SK-N-SH (cell line): ENCODE measurements around the gene LINS1. TPM values are rescaled to one million over a fixed set of nuclear protein-coding genes. Genes with fewer than 3 reads are reported as not detected.
"Not testable (repeated sequence)": the region's sequence is repeated elsewhere in the genome, so short reads cannot be mapped to it uniquely, and the experiment has no call there.

Experiments used
- CTCF ChIA-PET: fragments of 300-600, 350-600 bp; formaldehyde crosslinking; extraction: SDS; loops from one replicate; lab custom pipeline; 2021; lab: Yijun Ruan, JAX
- POLR2A ChIA-PET: fragments of 350-600 bp; sonication (Branson Sonifier 250); formaldehyde crosslinking; extraction: SDS; loops from one replicate; lab custom pipeline; 2020; ENCODE audit warnings: antibody characterized with exemption, inconsistent platforms; lab: Yijun Ruan, JAX
- DNase-seq: peaks from one replicate; pipeline ENCODE4 v3.0.0; 2012
- H2AFZ ChIP-seq: fragments of 200-600 bp; sonication (generic); 2 replicates; pipeline ENCODE4 v1.8.1; 2016; ENCODE audit warnings: antibody characterized with exemption, mild to moderate bottlenecking, low read depth
- H3F3A ChIP-seq: fragments of 200-600 bp; sonication (generic); replicated peaks from 2 replicates; pipeline ENCODE3; 2016; ENCODE audit warnings: antibody characterized with exemption, mild to moderate bottlenecking; ENCODE audit not compliant: insufficient read depth
- H3K27ac ChIP-seq, 2 experiments: fragments of 200-500 bp in 1 of 2; fragments of 200-600 bp in 1 of 2; sonication (Bioruptor generic) in 1 of 2; sonication (generic), shearing (Covaris generic) in 1 of 2; 2 replicates each; pipeline versions ENCODE4 v1.5.1 to v1.6.1; 2014 to 2016; ENCODE audit warnings: low read depth in 2 of 2, inconsistent platforms in 1 of 2, low read length in 1 of 2, mild to moderate bottlenecking in 1 of 2, mixed read lengths in 1 of 2
- H3K27me3 ChIP-seq: fragments of 200-600 bp; sonication (generic), shearing (Covaris generic); 2 replicates; pipeline ENCODE4 v1.6.1; 2016; ENCODE audit warnings: mixed run types; ENCODE audit not compliant: insufficient read depth
- H3K36me3 ChIP-seq, 2 experiments: fragments of 200-500 bp in 1 of 2; fragments of 200-600 bp in 1 of 2; sonication (Bioruptor generic) in 1 of 2; sonication (generic) in 1 of 2; replicated peaks in 1 of 2; 2 replicates each; pipeline versions ENCODE3 to v1.5.1; 2014 to 2016; ENCODE audit warnings: low read length in 1 of 2, mild to moderate bottlenecking in 1 of 2; ENCODE audit not compliant: insufficient read depth in 2 of 2, control insufficient read depth in 1 of 2
- H3K4me1 ChIP-seq, 2 experiments: fragments of 200-500 bp in 1 of 2; fragments of 200-600 bp in 1 of 2; sonication (Bioruptor generic) in 1 of 2; sonication (generic), shearing (Covaris generic) in 1 of 2; 2 replicates each; pipeline versions ENCODE4 v1.5.1 to v1.6.1; 2014 to 2016; ENCODE audit warnings: low read depth in 1 of 2, low read length in 1 of 2, mixed run types in 1 of 2; ENCODE audit not compliant: insufficient read depth in 2 of 2, control insufficient read depth in 1 of 2
- H3K4me2 ChIP-seq: fragments of 200-600 bp; sonication (generic), shearing (Covaris generic); 2 replicates; pipeline ENCODE4 v1.6.1; 2017; ENCODE audit warnings: mixed run types
- H3K4me3 ChIP-seq, 2 experiments: fragments of 200-500 bp in 1 of 2; fragments of 200-600 bp in 1 of 2; sonication (Bioruptor generic) in 1 of 2; sonication (generic), shearing (Covaris generic) in 1 of 2; 2 replicates each; pipeline versions ENCODE4 v1.5.1 to v1.8.1; 2014 to 2016; ENCODE audit warnings: low read depth in 2 of 2, inconsistent platforms in 1 of 2, low read length in 1 of 2, mild to moderate bottlenecking in 1 of 2, mixed read lengths in 1 of 2, moderate library complexity in 1 of 2
- H3K79me2 ChIP-seq: fragments of 200-600 bp; sonication (generic); 2 replicates; pipeline ENCODE4 v1.8.1; 2017; ENCODE audit warnings: mild to moderate bottlenecking; ENCODE audit not compliant: insufficient read depth
- H3K9ac ChIP-seq: fragments of 200-600 bp; sonication (generic); 2 replicates; pipeline ENCODE4 v1.6.1; 2017; ENCODE audit warnings: mixed run types
- H3K9me2 ChIP-seq: fragments of 200-600 bp; sonication (generic); 2 replicates; pipeline ENCODE4 v1.6.1; 2017; ENCODE audit warnings: mixed run types
- H3K9me3 ChIP-seq: fragments of 200-600 bp; sonication (generic); 2 replicates; pipeline ENCODE4 v1.6.1; 2017; ENCODE audit warnings: mixed run types, mild to moderate bottlenecking, moderate library complexity
- H4K20me1 ChIP-seq: fragments of 200-600 bp; sonication (generic); 2 replicates; pipeline ENCODE4 v1.6.1; 2017; ENCODE audit warnings: mild to moderate bottlenecking, mixed run types; ENCODE audit not compliant: insufficient read depth
- CHD2 ChIP-seq: fragments of 150-350 bp; IDR thresholded peaks from 2 replicates; pipeline ENCODE4 v1.6.1; 2018; ENCODE audit warnings: low read length; ENCODE audit not compliant: partially characterized antibody
- EZH2phosphoT487 ChIP-seq: fragments of 200-600 bp; sonication (generic); IDR thresholded peaks from 2 replicates; pipeline ENCODE4 v1.6.1; 2017; ENCODE audit warnings: low read depth, mixed run types, mild to moderate bottlenecking, antibody characterized with exemption, moderate library complexity, borderline replicate concordance
- GABPA ChIP-seq: IDR thresholded peaks from 2 replicates; pipeline ENCODE4 v1.4.0; 2012; ENCODE audit warnings: low read depth, mild to moderate bottlenecking
- GATA2 ChIP-seq: sonication (generic); formaldehyde crosslinking; IDR thresholded peaks from 2 replicates; pipeline ENCODE4 v1.5.0; 2020; ENCODE audit warnings: mild to moderate bottlenecking, missing genetic modification reagents
- JUND ChIP-seq: IDR thresholded peaks from 2 replicates; pipeline ENCODE4 v1.4.0; 2012
- MEF2A ChIP-seq: IDR thresholded peaks from 2 replicates; pipeline ENCODE4 v1.4.0; 2012; ENCODE audit warnings: low read depth, borderline replicate concordance
- MXI1 ChIP-seq: IDR thresholded peaks from 2 replicates; pipeline ENCODE4 v1.6.1; 2012; ENCODE audit warnings: mild to moderate bottlenecking, low read depth, low read length, improper control_type of control experiment
- NRF1 ChIP-seq: IDR thresholded peaks from 2 replicates; pipeline ENCODE4 v1.6.1; 2012; ENCODE audit warnings: low read depth, mild to moderate bottlenecking, low read length
- POLR2AphosphoS5 ChIP-seq: IDR thresholded peaks from 2 replicates; pipeline ENCODE4 v1.6.1; 2012; ENCODE audit warnings: low read depth, low read length
- RAD21 ChIP-seq: IDR thresholded peaks from 2 replicates; pipeline ENCODE4 v1.6.1; 2012; ENCODE audit warnings: mild to moderate bottlenecking, low read length
- RCOR1 ChIP-seq: fragments of 150-350 bp; IDR thresholded peaks from 2 replicates; pipeline ENCODE4 v1.6.1; 2017; ENCODE audit warnings: antibody characterized with exemption, low read length
- RXRA ChIP-seq: IDR thresholded peaks from 2 replicates; pipeline ENCODE4 v1.4.0; 2012; ENCODE audit warnings: low read depth, mild to moderate bottlenecking, borderline replicate concordance
- SIN3A ChIP-seq: IDR thresholded peaks from 2 replicates; pipeline ENCODE4 v1.6.1; 2012; ENCODE audit warnings: low read depth, mild to moderate bottlenecking, low read length, moderate library complexity, borderline replicate concordance
- TAF1 ChIP-seq: IDR thresholded peaks from 2 replicates; pipeline ENCODE4 v1.6.1; 2012; ENCODE audit warnings: low read depth, mild to moderate bottlenecking, low read length, moderate library complexity, borderline replicate concordance
- TCF12 ChIP-seq: IDR thresholded peaks from 2 replicates; pipeline ENCODE4 v1.4.0; 2012
- YY1 ChIP-seq: IDR thresholded peaks from 2 replicates; pipeline ENCODE4 v1.4.0; 2012; ENCODE audit warnings: low read depth, mild to moderate bottlenecking
- WGBS: methylation state at CpG from one replicate; pipeline ENCODE4 v1.1.6; 2017; ENCODE audit warnings: low lambda C conversion rate; 5-methylcytosine and 5-hydroxymethylcytosine counted together
- polyA plus RNA-seq, 3 experiments: library from polyadenylated mRNA; depleted of rRNA; stranded (reverse); fragments of >200 nt; gene quantifications; 2 replicates each; pipeline ENCODE4 v1.2.3, GENCODE V29; 2012
- TF ChIP-seq, protein P1 (sequence below): IDR thresholded peaks from 2 replicates; pipeline ENCODE4 v1.4.0; 2012; ENCODE audit warnings: low read depth, borderline replicate concordance
- TF ChIP-seq, protein P2 (sequence below): IDR thresholded peaks from 2 replicates; pipeline ENCODE4 v1.4.0; 2012; ENCODE audit warnings: low read depth, borderline replicate concordance

The LINS1 gene
- polyA plus RNA-seq, 1 of the 3 experiments (the other 2 are of a cell fraction), result 5.0 TPM

- Histone ChIP-seq H3K36me3 (peaks cover 0 to 23% of the 10 kb centered on the region in 2 experiments), H3K27ac (no peak overlapping the region), H3K79me2 (peaks cover 69% of the 10 kb centered on the region), H2AFZ (no peak overlapping the region), H3K9me2 (no peaks in the 10 kb centered on the region), H3F3A (no peaks in the 10 kb centered on the region), H3K4me1 (peaks cover 0 to 9% of the 10 kb centered on the region in 2 experiments; a peak in 1 of 4 replicates), H4K20me1 (no peaks in the 10 kb centered on the region), H3K4me3 (no peak overlapping the region), H3K9ac (no peak overlapping the region), H3K9me3 (peaks cover 22% of the 10 kb centered on the region; the same call in 1 of the 2 replicates), H3K27me3 (no peaks in the 10 kb centered on the region), H3K4me2 (no peak overlapping the region)
- POLR2A ChIA-PET, result no interaction called here
- CTCF ChIA-PET, result interaction anchor here (0.8 kb wide), 1 partner anchor 416 kb away, joined by 3 read pairs; no protein-coding TSS in a partner anchor
- DNase-seq, result no peak
- WGBS, result 69% methylated on average over 2 of the region's 2 CpGs
- no peak for TF ChIP-seq JUND
Measured at GRCh38 chr15:100591835-100592234, 10.1 kb downstream of the LINS1 start.

DNA sequence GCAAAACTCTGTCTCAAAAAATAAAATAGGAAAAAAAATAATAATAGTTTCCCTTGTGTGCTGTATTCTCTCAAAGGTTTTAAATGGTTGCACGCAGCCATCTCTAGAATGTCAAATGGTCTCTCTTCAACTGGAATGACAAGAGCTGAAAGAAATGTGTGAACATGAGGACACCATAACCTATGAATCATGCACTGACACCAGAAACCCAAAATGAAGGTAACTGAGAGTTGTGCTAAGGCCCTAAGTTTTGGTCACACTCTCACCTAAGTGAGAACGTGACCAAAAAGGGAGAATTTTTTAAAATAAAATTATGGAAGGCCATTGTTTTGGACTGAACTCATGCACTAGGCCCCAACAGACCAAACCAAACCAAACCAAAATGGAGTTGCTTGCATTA, 10.8 kb downstream of the LINS1 start:
- DNase-seq, H2AFZ ChIP-seq, POLR2A ChIA-PET, H3F3A ChIP-seq, H3K27ac ChIP-seq, H3K27me3 ChIP-seq, H3K9ac ChIP-seq, H3K9me2 ChIP-seq, H3K4me3 ChIP-seq, H4K20me1 ChIP-seq, H3K4me2 ChIP-seq, H3K4me1 ChIP-seq: not testable (repeated sequence)
- CTCF ChIA-PET, result interaction anchor here (0.9 kb wide), 1 partner anchor 17 kb away, joined by 5 read pairs; no protein-coding TSS in a partner anchor
- WGBS, result 93% methylated on average over 2 of the region's 2 CpGs
- Histone ChIP-seq H3K36me3 (peaks cover 0 to 23% of the 10 kb centered on the region in 2 experiments), H3K9me3 (peaks cover 22% of the 10 kb centered on the region; the same call in 1 of the 2 replicates), H3K79me2 (peaks cover 67% of the 10 kb centered on the region)

- TF ChIP-seq, protein P1, sequence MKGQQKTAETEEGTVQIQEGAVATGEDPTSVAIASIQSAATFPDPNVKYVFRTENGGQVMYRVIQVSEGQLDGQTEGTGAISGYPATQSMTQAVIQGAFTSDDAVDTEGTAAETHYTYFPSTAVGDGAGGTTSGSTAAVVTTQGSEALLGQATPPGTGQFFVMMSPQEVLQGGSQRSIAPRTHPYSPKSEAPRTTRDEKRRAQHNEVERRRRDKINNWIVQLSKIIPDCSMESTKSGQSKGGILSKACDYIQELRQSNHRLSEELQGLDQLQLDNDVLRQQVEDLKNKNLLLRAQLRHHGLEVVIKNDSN, result no peak
- TF ChIP-seq GATA2 (CRISPR knock-in tag) (no peak), CHD2 (no peak), MEF2A (no peak), MXI1 (no peak), YY1 (no peak), NRF1 (no peak), SIN3A (no peak), EZH2phosphoT487 (no peak), TAF1 (no peak), JUND (no peak), RAD21 (no peak), GABPA (no peak), TCF12 (no peak), POLR2AphosphoS5 (no peak), RXRA (no peak), RCOR1 (no peak)
- TF ChIP-seq, protein P2, sequence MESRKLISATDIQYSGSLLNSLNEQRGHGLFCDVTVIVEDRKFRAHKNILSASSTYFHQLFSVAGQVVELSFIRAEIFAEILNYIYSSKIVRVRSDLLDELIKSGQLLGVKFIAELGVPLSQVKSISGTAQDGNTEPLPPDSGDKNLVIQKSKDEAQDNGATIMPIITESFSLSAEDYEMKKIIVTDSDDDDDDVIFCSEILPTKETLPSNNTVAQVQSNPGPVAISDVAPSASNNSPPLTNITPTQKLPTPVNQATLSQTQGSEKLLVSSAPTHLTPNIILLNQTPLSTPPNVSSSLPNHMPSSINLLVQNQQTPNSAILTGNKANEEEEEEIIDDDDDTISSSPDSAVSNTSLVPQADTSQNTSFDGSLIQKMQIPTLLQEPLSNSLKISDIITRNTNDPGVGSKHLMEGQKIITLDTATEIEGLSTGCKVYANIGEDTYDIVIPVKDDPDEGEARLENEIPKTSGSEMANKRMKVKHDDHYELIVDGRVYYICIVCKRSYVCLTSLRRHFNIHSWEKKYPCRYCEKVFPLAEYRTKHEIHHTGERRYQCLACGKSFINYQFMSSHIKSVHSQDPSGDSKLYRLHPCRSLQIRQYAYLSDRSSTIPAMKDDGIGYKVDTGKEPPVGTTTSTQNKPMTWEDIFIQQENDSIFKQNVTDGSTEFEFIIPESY, result no peak
- no peaks in the 10 kb centered on the region for H3K4me1 ChIP-seq
- H3F3A ChIP-seq, result no peaks in the 10 kb centered on the region
- ChIA-PET POLR2A (no interaction called here), CTCF (interaction anchor here (0.7 to 1.6 kb wide), 5 partner anchors 16 to 239 kb away, joined by 3 to 5 read pairs (median 3); no protein-coding TSS in a partner anchor)
- 67% methylated on average over 1 of the region's 1 CpG for WGBS
- peaks cover 6 to 16% of the 10 kb centered on the region in 2 experiments for H3K36me3 ChIP-seq
- peaks cover 22% of the 10 kb centered on the region; the same call in 1 of the 2 replicates for H3K9me3 ChIP-seq
- no peak overlapping the region for H3K4me2 ChIP-seq
- no peak overlapping the region for H3K9ac ChIP-seq
- no peak overlapping the region for H3K4me3 ChIP-seq
- no peaks in the 10 kb centered on the region for H4K20me1 ChIP-seq
- H3K27me3 ChIP-seq, result no peaks in the 10 kb centered on the region
- peaks cover 44% of the 10 kb centered on the region for H3K79me2 ChIP-seq
- no peak overlapping the region for H3K27ac ChIP-seq
- DNase-seq, result no peak
- H2AFZ ChIP-seq, result no peak overlapping the region
- no peaks in the 10 kb centered on the region for H3K9me2 ChIP-seq
Measured at GRCh38 chr15:100588638-100589242, 13.2 kb downstream of the LINS1 start.
